ENCODE results near the gene DLG2.

The DLG2 gene

DNA sequence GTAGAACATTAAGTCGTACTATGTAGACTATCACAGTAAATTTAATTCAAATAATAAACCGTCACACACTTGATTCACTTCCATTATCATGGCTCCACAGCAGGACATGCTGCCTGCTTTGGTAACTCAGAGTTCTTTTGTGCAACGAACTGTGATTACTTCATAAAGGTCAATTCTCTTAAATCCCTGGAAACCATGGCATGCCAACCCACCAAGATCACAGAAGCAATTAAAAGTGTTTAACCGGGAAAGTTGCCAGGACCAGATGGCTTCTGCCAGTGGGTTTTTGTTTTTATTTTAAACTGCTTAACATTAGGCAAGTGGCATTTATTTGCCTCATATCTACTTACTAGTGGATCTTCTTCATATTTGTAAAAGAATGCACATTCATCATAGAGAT, 1162.1 kb downstream of the DLG2 start:
- DNase-seq (ENCODE audit: low spot score): no peak

DNA sequence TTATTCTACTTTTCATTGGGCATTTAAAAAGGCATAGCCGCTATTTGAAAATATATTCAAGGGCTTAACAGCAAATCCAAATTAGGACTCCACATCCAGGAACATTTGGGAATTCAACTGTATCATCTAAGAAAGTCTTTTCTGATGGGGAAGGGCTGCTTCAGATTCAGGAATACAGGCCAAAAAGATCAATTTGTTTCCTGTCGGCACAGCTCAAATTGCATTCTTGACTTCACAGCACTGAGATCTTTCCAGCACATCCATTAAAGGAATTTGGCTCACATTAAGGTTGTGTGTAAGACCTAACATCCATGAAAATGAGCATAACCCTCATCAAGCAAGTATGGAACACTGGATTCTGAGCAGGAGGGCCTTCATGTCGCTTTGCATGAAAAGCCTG, 1171.5 kb downstream of the DLG2 start:
- no peak for DNase-seq (ENCODE audit: low spot score)

DNA sequence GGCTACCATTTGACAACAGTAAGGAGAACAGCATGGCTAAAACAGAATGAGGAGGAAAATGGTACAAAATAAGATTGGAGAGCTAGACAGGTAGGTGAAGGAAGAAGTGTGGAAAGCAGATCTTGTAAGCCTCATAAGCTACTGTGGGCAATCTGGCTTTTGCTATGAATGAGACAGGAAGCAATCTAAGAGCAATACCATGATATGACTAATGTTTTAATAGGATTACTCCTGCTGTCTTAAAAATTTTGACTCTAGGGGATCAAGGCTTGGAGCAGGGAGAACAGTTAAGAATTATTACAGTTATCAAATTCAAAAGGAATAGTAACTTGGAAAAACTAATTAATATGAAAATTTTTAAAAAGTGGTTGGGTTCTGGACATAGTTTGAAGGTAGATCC, 1174.9 kb downstream of the DLG2 start:
- DNase-seq (ENCODE audit: low spot score): no peak

DNA sequence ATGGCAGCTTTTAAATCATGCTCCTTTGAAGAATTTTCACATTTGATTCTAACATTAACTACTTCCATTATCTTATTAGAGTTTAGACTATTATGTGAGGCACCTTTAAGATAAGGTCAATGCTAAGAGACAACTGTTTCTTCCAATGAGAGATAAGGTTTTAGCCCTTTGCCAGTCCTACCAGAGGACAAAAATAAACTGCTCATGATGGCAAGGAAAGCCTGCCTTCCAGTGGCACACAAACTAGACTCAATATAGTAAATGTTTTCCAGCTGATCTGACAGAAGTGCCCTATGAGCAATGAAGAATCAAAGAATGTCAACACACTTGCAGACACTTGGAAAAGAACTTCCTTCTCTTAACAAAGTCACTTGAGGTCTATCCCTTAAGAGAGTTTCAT, 1188.6 kb downstream of the DLG2 start:
- no peak for DNase-seq (ENCODE audit: low spot score)

- peak; percentile 1 for DNase-seq (ENCODE audit: low spot score)
Measured at GRCh38 chr11:84437071-84437980, 1189.8 kb downstream of the DLG2 start.

DNA sequence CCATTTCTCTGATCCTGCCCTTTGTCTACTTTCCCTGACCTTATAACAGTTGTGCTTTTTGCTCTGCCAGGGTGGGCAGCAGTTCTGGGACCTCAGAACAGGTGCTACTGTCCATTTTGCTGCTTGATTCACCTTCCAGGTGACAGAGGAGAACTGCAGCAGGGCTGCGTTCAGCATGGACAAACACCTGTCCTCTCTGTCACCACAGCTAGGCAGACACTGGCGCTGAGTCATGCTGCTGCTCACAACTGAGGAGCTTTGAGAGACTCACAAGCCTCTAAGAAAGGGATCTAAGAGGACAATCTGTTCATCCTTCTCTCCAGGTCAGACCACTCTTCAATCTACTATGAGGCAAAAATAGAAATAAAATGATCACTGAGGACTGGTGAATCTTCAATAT, 1196.5 kb downstream of the DLG2 start:
- no peak for DNase-seq (ENCODE audit: low spot score)

GRCh38 chr11:84425673-84426072, 1201.5 kb downstream of the DLG2 start:
- no peak for DNase-seq (ENCODE audit: low spot score)

- no peak for DNase-seq (ENCODE audit: low spot score)
Measured at GRCh38 chr11:84420271-84420670, 1206.9 kb downstream of the DLG2 start.

GRCh38 chr11:84419616-84420015, 1207.5 kb downstream of the DLG2 start:
- no peak for DNase-seq (ENCODE audit: low spot score)

DNA sequence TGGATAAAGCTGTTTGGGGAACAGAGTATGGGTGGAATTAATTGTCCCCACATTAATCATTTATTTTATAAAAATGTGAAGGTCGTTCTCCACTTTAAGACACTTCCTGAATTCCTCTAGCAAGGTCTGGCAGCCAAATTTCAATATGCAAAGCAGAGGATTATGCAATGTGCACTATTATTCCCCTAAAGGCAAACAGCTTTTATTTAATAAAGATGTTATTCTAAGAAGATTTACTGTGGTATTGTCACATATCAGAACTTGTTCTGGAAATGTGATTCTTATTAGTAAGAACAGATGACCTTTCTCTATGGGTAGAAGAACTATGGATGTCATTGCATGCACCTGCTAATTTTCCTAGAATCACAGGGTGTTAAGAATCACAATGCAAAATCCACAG, 1212.2 kb downstream of the DLG2 start:
- DNase-seq (ENCODE audit: low spot score): no peak

DNA sequence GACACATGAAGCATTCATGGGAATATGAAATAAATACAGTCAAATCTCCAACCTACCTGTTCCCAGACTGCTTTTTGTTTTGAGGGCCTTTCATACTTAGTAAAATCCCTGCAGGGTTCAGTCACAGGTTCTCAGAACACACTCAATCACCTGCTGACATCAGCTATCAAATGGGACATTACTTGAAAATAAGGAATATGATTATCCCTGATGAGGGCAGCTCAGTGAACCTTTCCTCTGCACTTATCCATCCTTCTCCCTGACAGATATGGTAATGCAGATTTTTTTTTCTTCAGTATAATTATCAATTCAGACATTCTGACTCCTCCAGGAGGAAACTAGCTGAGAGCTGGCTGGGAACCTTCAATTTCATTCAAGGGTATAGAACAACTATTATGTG, 1213.6 kb downstream of the DLG2 start:
- no peak for DNase-seq (ENCODE audit: low spot score)

DNA sequence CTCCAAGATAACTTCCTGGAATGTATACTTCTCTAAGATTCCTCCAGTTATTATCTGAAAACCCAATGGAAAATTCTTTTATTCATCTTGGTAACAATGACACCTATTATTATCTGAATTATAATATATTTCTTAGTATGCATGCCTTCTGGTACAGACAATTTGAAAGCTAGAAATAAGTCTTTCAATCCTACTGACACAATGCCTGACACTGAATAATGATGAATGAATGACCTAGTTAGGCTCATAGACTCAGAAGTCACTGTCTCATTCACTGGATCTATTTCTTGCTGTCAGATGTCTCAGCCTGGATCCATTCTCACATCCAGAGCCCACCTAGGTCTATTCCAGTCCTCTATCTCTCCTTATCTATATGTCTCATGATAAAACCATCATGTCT, 1214.3 kb downstream of the DLG2 start:
- no peak for DNase-seq (ENCODE audit: low spot score)

DNA sequence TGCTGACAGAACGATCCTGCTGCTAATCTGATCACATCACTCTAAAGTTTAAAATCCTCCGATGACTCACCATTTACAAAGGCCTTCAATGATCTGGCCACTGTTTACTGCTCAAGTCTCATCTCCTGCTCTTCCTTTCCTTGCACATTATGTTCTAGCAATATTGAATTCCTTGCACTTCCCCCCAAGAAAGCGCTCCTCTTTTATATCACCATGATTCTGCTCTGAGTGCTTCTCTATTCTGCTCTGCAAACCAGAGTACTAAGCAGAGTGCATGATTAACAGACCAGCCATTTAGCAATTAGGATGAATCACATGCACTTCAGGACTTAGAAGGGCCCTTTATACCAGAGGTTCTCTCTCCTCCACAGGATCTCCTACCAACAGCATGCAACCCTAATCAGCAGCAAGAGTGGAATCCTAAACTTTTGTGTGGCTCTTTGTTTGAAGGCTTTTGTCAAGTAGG, 1218.2 kb downstream of the DLG2 start:
- DNase-seq (ENCODE audit: low spot score): no peak

GRCh38 chr11:84407091-84407490, 1220.1 kb downstream of the DLG2 start:
- no peak for DNase-seq (ENCODE audit: low spot score)

DNA sequence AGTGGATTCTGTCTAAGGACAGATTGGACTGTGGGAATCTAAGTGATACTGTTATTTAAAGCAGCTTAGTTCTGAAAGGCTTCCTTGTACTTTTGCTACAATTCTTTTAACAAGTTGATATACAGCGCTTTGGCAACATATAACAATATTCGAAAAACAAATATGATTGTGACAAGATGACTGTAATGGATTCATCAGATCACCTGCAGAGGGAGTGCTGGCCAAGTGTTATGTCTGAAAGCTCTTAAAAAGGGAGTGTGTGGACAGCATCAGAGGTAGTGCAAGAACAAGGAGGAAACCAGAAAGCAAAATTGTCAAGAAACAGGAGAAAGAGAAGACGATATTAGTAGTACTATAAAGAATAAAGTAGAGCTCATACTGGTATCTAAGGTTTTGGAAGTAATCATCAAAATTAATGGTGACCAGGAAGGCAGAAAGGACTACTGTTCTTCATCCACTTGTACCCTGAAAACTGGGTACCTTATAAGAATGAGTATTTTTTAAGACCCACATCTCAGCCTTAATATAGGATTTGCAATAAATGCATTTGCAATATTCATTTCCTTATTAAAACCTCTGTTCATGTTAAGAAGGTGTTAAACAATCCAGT, 1229.0 kb downstream of the DLG2 start:
- no peak for DNase-seq (ENCODE audit: low spot score)

- no peak for DNase-seq (ENCODE audit: low spot score)
Measured at GRCh38 chr11:84396521-84396920, 1230.6 kb downstream of the DLG2 start.

DNA sequence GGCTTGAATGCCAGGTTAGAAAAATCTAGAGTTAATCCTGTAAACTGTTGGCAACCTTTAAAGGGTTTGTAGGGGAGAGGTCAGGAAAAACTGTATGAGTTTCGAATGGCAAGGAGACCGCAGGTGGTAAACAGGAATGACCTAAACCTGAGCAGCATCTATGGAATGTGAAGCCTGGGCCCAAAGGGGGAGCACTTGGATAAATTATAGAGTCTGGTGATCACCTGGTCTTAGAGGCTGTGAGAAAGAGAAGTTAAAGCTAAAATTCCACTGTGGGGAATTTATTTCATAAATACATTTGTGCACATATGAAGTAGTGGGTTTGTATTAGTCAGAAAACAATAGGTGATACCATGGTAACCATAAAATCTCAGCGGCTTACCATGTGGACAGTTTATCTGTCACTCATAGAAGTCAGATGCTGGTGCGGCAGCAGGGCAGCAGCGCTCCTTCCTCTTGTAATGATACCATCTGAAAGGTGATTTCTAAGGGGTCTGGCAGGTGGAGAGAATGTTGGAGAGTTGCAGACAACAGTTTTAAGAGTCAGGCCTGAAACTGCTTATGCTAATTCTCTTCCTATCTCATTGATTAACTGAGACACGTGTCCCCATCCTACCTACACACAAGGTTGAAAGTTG, 1236.6 kb downstream of the DLG2 start:
- no peak for DNase-seq (ENCODE audit: low spot score)

DNA sequence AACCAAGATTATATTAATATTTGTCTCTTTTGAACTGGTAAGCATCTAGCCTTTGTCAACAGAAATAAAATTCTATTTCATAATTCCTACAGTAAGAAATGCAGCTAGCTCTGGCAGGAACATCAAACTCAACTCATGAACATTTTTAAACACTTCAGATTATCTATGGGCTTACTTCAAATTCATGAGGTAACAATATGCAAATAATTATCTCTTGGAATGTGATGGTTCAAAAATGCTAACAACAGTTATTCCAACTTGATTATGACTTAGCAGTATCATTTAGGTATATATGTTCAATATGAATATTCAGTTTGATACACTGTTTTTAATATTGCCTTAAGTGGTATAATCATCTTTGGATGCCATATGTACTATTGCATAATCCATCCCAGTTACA, 1237.4 kb downstream of the DLG2 start:
- no peak for DNase-seq (ENCODE audit: low spot score)

- DNase-seq (ENCODE audit: low spot score): no peak
Measured at GRCh38 chr11:84384731-84385130, 1242.4 kb downstream of the DLG2 start.

DNA sequence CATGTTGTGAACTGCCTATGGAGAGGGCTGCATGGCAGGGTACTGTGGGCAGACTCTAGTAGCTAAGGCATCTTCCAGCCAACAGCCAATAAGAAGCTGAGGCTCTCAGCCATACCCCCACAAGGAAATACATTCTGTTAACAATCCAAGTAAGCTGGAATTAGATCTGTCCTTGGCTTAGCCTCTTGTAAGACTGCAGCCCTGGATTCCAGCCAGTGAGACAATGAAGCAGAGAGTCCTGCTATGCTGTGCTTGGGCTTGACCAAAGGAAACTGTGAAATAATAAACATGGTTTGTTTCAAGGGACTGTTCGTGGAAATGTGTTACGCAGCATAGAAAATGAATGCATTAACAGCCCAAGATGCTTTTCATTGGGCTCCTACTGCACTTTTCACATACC, 1243.6 kb downstream of the DLG2 start:
- DNase-seq (ENCODE audit: low spot score): no peak

GRCh38 chr11:84381666-84382065, 1245.5 kb downstream of the DLG2 start:
- no peak for DNase-seq (ENCODE audit: low spot score)

- DNase-seq (ENCODE audit: low spot score): no peak
Measured at GRCh38 chr11:84372381-84372950, 1254.7 kb downstream of the DLG2 start.

DNA sequence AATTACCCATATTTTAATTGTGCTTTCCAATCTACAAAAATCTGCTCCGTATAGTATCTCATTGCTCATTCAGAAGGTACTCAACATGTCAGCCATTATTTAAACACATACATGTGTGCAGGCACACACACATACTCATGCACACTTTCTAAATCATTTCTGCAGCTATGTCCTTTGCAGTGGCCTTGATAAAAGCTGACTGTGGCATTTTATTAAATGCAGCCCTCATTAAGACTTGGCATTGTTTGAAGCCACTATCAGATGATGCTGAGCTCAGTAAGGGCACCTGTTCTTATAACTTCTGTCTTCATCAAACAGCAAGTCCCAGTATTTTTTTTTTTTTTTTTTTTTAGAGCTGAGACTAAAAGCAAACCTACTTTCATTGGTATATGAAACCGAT, 1269.1 kb downstream of the DLG2 start:
- DNase-seq (ENCODE audit: low spot score): no peak
